HuH-7 (cell line): ENCODE measurements around the gene AP1B1.
"Not testable (repeated sequence)": the region's sequence is repeated elsewhere in the genome, so short reads cannot be mapped to it uniquely, and the experiment has no call there.

Experiments
- DNase-seq: peaks from one replicate; pipeline ENCODE4 v3.0.0; 2011; ENCODE audit warnings: low spot score

The AP1B1 gene

GRCh38 chr22:29348956-29349355 is 39.4 kb downstream of the AP1B1 start:
- no peak for DNase-seq

GRCh38 chr22:29348041-29348440 is 40.3 kb downstream of the AP1B1 start:
- no peak for DNase-seq

GRCh38 chr22:29346659-29347058 is 41.7 kb downstream of the AP1B1 start:
- no peak for DNase-seq

GRCh38 chr22:29345932-29346331 is 42.4 kb downstream of the AP1B1 start:
- DNase-seq: no peak

DNA sequence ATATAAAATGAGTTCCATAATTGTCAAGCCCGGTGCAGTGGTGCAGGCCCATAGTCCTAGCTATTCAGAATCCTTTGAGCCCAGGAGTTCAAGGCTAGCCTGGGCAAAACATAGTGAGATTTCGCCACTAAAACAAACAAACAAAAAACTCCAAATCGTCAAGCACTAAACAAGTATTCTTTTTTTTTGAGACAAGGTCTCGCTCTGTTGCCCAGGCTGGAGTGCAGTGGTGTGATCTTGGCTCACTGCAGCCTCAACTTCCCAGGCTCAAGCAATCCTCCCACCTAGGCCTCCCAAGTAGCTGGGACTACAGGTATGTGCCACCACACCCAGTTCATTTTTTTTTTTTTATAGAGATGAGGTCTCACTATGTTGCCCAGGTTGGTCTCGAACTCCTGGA is 43.5 kb downstream of the AP1B1 start:
- DNase-seq: not testable (repeated sequence)

DNA sequence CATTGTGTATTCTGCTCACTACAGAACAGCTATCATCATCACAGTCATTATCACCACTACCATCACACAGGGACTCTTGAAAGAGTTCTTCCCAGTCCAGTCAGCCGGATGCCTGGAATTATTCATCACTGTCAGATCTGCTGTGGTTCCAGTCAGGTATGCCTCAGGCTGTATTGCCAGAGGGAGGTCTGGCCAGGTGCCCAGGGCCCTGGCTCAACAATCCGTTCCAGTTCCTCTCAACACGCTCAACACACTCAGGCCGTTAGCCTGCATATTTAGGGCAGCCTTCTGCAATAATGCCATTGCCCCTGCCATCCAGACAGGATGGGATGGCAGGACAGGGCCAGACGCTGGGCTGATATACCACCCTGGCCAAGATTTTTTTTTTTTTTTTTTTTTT is 44.2 kb downstream of the AP1B1 start:
- DNase-seq: no peak

GRCh38 chr22:29343313-29343805 is 45.0 kb downstream of the AP1B1 start:
- DNase-seq: no peak

GRCh38 chr22:29342577-29343312 is 45.6 kb downstream of the AP1B1 start:
- no peak for DNase-seq

GRCh38 chr22:29342177-29342576 is 46.2 kb downstream of the AP1B1 start:
- no peak for DNase-seq

DNA sequence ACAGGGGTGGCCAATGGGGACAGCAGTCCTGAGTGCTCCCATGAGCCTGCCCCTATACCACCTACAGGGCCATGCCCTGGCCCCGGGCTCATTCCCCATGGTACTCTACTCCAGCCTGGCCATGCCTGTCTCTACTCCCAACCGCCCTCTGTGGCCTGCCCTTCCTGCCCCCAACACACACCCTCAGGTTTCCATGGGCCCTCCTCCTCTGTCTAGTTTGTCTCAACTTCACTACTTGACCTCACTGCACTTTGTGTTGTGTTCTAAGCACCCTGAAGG is 46.6 kb downstream of the AP1B1 start:
- DNase-seq: no peak

- DNase-seq: no peak
These were observed 47.1 kb downstream of the AP1B1 start for GRCh38 chr22:29341056-29341848.

GRCh38 chr22:29340566-29340965 is 47.8 kb downstream of the AP1B1 start:
- DNase-seq: no peak

- no peak for DNase-seq
These were observed 48.8 kb downstream of the AP1B1 start for GRCh38 chr22:29339381-29340235.

DNA sequence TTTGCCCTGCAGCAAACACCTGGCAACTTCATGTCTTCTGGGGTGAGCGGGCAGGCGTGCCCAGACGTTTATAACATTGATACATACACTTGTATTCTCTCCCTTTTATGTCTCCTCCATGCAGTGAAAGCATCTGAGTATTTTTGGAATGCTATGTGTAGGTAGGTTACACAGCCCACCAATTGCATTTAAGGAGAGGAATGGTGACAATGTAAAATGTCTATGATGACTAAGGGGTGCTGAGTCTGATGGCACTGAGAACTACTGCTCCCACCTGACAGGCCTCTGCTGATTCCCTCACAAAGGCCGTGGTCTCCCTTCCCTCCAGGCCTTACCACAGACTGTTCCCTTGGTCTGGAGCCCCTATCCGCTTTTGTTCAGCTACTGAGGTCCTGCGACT is 50.0 kb downstream of the AP1B1 start:
- DNase-seq: no peak

GRCh38 chr22:29337631-29338284 is 50.6 kb downstream of the AP1B1 start:
- DNase-seq: no peak

- DNase-seq: no peak
These were observed 51.4 kb downstream of the AP1B1 start for GRCh38 chr22:29336751-29337490.

DNA sequence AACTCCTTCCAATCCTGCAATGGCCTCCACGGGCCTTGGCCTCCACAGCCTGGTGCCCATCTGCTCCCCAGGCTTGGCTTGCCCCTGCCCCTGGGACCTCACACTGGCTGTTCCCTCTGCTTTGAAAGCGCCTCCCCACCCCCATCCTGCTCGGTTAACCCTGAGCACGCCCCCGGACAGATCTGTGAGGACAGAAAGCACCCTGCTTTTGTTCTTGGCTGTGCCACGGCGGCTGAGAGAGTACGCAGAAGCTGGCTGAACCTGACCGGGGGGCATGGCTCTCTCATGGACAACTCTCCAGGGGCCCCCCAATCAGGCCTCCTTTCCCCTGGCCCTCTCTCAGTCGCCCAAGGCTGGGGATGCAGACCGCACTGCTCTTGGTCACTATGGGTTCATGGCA is 52.7 kb downstream of the AP1B1 start:
- no peak for DNase-seq

- no peak for DNase-seq
These were observed 53.5 kb downstream of the AP1B1 start for GRCh38 chr22:29334696-29335344.

GRCh38 chr22:29334148-29334547 is 54.2 kb downstream of the AP1B1 start:
- no peak for DNase-seq

DNA sequence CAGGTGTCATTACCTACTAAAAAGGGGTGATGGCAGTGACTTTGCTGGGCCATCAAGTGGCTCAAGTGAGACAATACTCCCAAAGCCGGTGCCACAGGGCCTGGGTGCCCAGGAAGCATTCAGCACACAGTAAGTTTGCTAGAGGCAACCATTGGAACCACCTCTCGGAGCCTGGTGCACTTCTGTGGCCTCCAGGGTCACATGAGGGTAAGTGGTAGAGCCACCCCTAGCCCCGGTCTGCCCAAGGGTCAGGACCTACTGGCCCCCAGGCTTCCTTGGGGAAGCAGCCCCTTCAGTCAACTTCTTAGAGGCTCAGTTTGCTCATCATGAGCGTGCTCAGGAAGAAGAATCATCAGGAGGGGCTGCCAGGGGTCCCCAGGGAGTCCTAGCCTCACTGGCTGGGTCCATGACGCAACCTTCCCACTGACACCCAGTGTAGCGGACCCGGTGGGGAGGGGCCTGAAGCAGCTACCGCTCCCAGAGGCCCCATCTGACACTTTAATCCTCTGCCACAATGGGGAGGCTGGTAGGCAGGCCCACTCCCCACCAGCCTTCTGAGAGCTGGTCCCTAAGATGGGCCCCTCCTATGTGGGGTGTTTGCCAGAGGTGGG is 55.4 kb downstream of the AP1B1 start:
- no peak for DNase-seq
